HCT116 (cell line): ENCODE results near the gene ANKLE2. TPM values are rescaled to one million over a fixed set of nuclear protein-coding genes. Genes with fewer than 3 reads are reported as not detected.

Experiments
- ATAC-seq: fragments of 200-7000 bp; cut with Tn5 transposase; 2 replicates; pipeline ENCODE4 v1.9.1; 2020; ENCODE audit warnings: mild to moderate bottlenecking, moderate library complexity
- BruUV-seq: library from RNA; stranded (reverse); fragments of 400-500 nt; replicated peaks from 2 replicates; lab custom pipeline; 2021; lab: Mats Ljungman, UMichigan
- CTCF ChIA-PET: fragments of 300-600 bp; sonication (Branson Sonifier 250); formaldehyde crosslinking; loops from one replicate; lab custom pipeline; 2021; ENCODE audit warnings: antibody characterized with exemption; lab: Charles Lee
- POLR2A ChIA-PET: fragments of 300-600, 350-600 bp; sonication (Branson Sonifier 250); formaldehyde crosslinking; loops from one replicate; lab custom pipeline; 2021; ENCODE audit warnings: antibody characterized with exemption; lab: Charles Lee
- RAD21 ChIA-PET, 2 experiments: fragments of 300-600 bp; sonication (Branson Sonifier 250); formaldehyde crosslinking; loops; one replicate each; lab custom pipeline; 2023; ENCODE audit warnings: low total read pairs in 2 of 2; ENCODE audit not compliant: uncharacterized antibody in 2 of 2, unreplicated experiment in 2 of 2, low non-redundant PET in 1 of 2; lab: Charles Lee
- DNase-seq: peaks from one replicate; pipeline ENCODE4 v3.0.0-alpha.2; 2010; ENCODE audit warnings: low read depth, low spot score
- H2AFZ ChIP-seq: fragments of 200-600 bp; shearing (Covaris generic), sonication (generic); 2 replicates; pipeline ENCODE4 v1.6.1; 2017; ENCODE audit warnings: low read depth, mixed run types, mixed read lengths, antibody characterized with exemption, low read length; ENCODE audit not compliant: poor library complexity, severe bottlenecking
- H3K27ac ChIP-seq: 2 replicates; pipeline ENCODE4 v1.5.1; 2012; ENCODE audit warnings: low read depth, low read length
- H3K27me3 ChIP-seq: fragments of 200-600 bp; sonication (generic); 2 replicates; pipeline ENCODE4 v1.6.1; 2016; ENCODE audit warnings: mixed run types, low read length, mixed read lengths; ENCODE audit not compliant: insufficient read depth
- H3K36me3 ChIP-seq, 2 experiments: fragments of 200-500 bp in 1 of 2; fragments of 200-600 bp in 1 of 2; sonication (Bioruptor generic) in 1 of 2; sonication (generic) in 1 of 2; 2 replicates each; pipeline versions ENCODE4 v1.5.1 to v1.6.1; 2014 to 2016; ENCODE audit warnings: low read length in 2 of 2, inconsistent platforms in 1 of 2, mixed read lengths in 1 of 2, mixed run types in 1 of 2; ENCODE audit not compliant: insufficient read depth in 2 of 2, control insufficient read depth in 1 of 2
- H3K4me1 ChIP-seq, 2 experiments: fragments of 200-600 bp in 1 of 2; sonication (generic) in 1 of 2; 2 replicates each; pipeline versions ENCODE4 v1.5.1 to v1.6.1; 2012 to 2017; ENCODE audit warnings: low read length in 2 of 2, inconsistent platforms in 1 of 2, mild to moderate bottlenecking in 1 of 2, mixed read lengths in 1 of 2, mixed run types in 1 of 2, moderate library complexity in 1 of 2; ENCODE audit not compliant: insufficient read depth in 2 of 2, control insufficient read depth in 1 of 2
- H3K4me2 ChIP-seq: fragments of 200-600 bp; sonication (generic); 2 replicates; pipeline ENCODE4 v1.6.1; 2017; ENCODE audit warnings: mixed run types, low read length, mixed read lengths
- H3K4me3 ChIP-seq, 2 experiments: fragments of 200-600 bp in 1 of 2; sonication (generic) in 1 of 2; replicated peaks in 1 of 2; 2 replicates each; pipeline ENCODE4 v1.5.1; 2011 to 2016; ENCODE audit warnings: low read length in 2 of 2, control low read depth in 1 of 2, low read depth in 1 of 2, mild to moderate bottlenecking in 1 of 2, mixed read lengths in 1 of 2, mixed run types in 1 of 2
- H3K79me2 ChIP-seq: fragments of 200-600 bp; sonication (generic); 2 replicates; pipeline ENCODE4 v1.6.1; 2017; ENCODE audit warnings: mild to moderate bottlenecking, mixed run types, low read length, moderate library complexity, mixed read lengths; ENCODE audit not compliant: insufficient read depth
- H3K9ac ChIP-seq: fragments of 200-600 bp; sonication (generic); 2 replicates; pipeline ENCODE4 v1.6.1; 2016; ENCODE audit warnings: low read length, mixed read lengths
- H3K9me2 ChIP-seq: fragments of 200-600 bp; sonication (generic), shearing (Covaris generic); 2 replicates; pipeline ENCODE4 v1.6.1; 2017; ENCODE audit warnings: mixed run types, mild to moderate bottlenecking, moderate library complexity; ENCODE audit not compliant: insufficient read depth
- H3K9me3 ChIP-seq, 2 experiments: fragments of 200-500 bp in 1 of 2; fragments of 200-600 bp in 1 of 2; sonication (Bioruptor generic) in 1 of 2; sonication (generic) in 1 of 2; 2 replicates each; pipeline ENCODE4 v1.6.1; 2014 to 2017; ENCODE audit warnings: low read length in 2 of 2, mixed read lengths in 2 of 2, inconsistent platforms in 1 of 2, low read depth in 1 of 2, mild to moderate bottlenecking in 1 of 2, mixed run types in 1 of 2, moderate library complexity in 1 of 2; ENCODE audit not compliant: control insufficient read depth in 1 of 2, insufficient read depth in 1 of 2
- H4K20me1 ChIP-seq: fragments of 200-600 bp; sonication (generic), shearing (Covaris generic); 2 replicates; pipeline ENCODE4 v1.6.1; 2017; ENCODE audit warnings: mixed run types, mild to moderate bottlenecking, moderate library complexity; ENCODE audit not compliant: insufficient read depth
- ATF3 ChIP-seq: IDR thresholded peaks from 2 replicates; pipeline ENCODE4 v1.6.1; 2012
- CBX3 ChIP-seq: IDR thresholded peaks from 2 replicates; pipeline ENCODE4 v1.6.1; 2012; ENCODE audit warnings: low read depth
- EGR1 ChIP-seq: IDR thresholded peaks from 2 replicates; pipeline ENCODE4 v1.6.1; 2012; ENCODE audit warnings: low read depth
- EZH2 ChIP-seq: fragments of 200-600 bp; sonication (generic); IDR thresholded peaks from 2 replicates; pipeline ENCODE4 v1.6.1; 2017; ENCODE audit warnings: antibody characterized with exemption, mixed run types
- FOSL1 ChIP-seq: IDR thresholded peaks from 2 replicates; pipeline ENCODE4 v1.6.1; 2012; ENCODE audit warnings: low read depth
- MAX ChIP-seq: IDR thresholded peaks from 2 replicates; pipeline ENCODE4 v1.6.1; 2012
- POLR2A ChIP-seq: IDR thresholded peaks from 2 replicates; pipeline ENCODE4 v1.7.0; 2011; ENCODE audit warnings: borderline replicate concordance; ENCODE audit not compliant: insufficient read depth, insufficient read length; ENCODE audit errors: extremely low read depth
- POLR2AphosphoS5 ChIP-seq: IDR thresholded peaks from 2 replicates; pipeline ENCODE4 v1.6.1; 2011; ENCODE audit warnings: mild to moderate bottlenecking, low read depth, low read length, moderate library complexity
- RAD21 ChIP-seq: IDR thresholded peaks from 2 replicates; pipeline ENCODE4 v1.6.1; 2012; ENCODE audit warnings: low read depth, mild to moderate bottlenecking
- REST ChIP-seq: IDR thresholded peaks from 2 replicates; pipeline ENCODE4 v1.6.1; 2012; ENCODE audit warnings: low read depth
- SIN3A ChIP-seq: IDR thresholded peaks from 2 replicates; pipeline ENCODE4 v1.6.1; 2012; ENCODE audit warnings: low read depth
- SP1 ChIP-seq: IDR thresholded peaks from 2 replicates; pipeline ENCODE4 v1.6.1; 2012; ENCODE audit warnings: low read depth
- TCF7L2 ChIP-seq: IDR thresholded peaks from 2 replicates; pipeline ENCODE4 v1.7.0; 2011; ENCODE audit warnings: borderline replicate concordance, inconsistent platforms; ENCODE audit not compliant: insufficient read depth, insufficient read length; ENCODE audit errors: extremely low read depth
- YY1 ChIP-seq: IDR thresholded peaks from 2 replicates; pipeline ENCODE4 v1.6.1; 2011; ENCODE audit warnings: low read length, low read depth, moderate library complexity, mild to moderate bottlenecking; ENCODE audit not compliant: insufficient replicate concordance; ENCODE audit errors: extremely low read depth
- ZBTB33 ChIP-seq: IDR thresholded peaks from 2 replicates; pipeline ENCODE4 v1.6.1; 2011; ENCODE audit warnings: mild to moderate bottlenecking, low read length, moderate library complexity; ENCODE audit not compliant: insufficient replicate concordance; ENCODE audit errors: extremely low read depth
- ZFX ChIP-seq: fragments of 450-650 bp; IDR thresholded peaks from 2 replicates; pipeline ENCODE4 v1.6.1; 2017
- ZNF274 ChIP-seq: fragments of 200-500 bp; sonication (Bioruptor generic); IDR thresholded peaks from 2 replicates; pipeline ENCODE4 v1.6.1; 2014; ENCODE audit warnings: mild to moderate bottlenecking, low read depth, low read length, inconsistent platforms
- intact Hi-C: fragments of 100-400 bp; cut with micrococcal nuclease; formaldehyde crosslinking; loops from 2 replicates; pipeline ENCODE4 v1.10.0; 2022
- total RNA-seq: library from RNA; stranded (reverse); gene quantifications from one replicate; pipeline ENCODE4 v1.2.1, GENCODE V29; 2021; ENCODE audit not compliant: unreplicated experiment

ANKLE2 gene
- total RNA-seq, 1 experiment from 2014 or later, result 68.8 TPM

- CTCF ChIA-PET, result no interaction called here
- H3K9me3 ChIP-seq, result no peaks in the 10 kb centered on the region
Measured at GRCh38 chr12:132734206-132734605, 27.4 kb downstream of the ANKLE2 start.

GRCh38 chr12:132731574-132731973 is 30.1 kb downstream of the ANKLE2 start:
- H4K20me1 ChIP-seq, result no peaks in the 10 kb centered on the region
- H3K27me3 ChIP-seq, result no peaks in the 10 kb centered on the region
- DNase-seq, result no peak
- no TSS peak for BruUV-seq
- ChIA-PET CTCF (no interaction called here), POLR2A (no interaction called here), RAD21 (no interaction called here)
- peaks cover 42 to 53% of the 10 kb centered on the region in 2 experiments for H3K36me3 ChIP-seq
- H3K27ac ChIP-seq, result no peak overlapping the region
- intact Hi-C loops, result no loop called here
- no peak overlapping the region for H3K9ac ChIP-seq
- H3K9me2 ChIP-seq, result no peaks in the 10 kb centered on the region
- H3K4me1 ChIP-seq, result peaks cover 0 to 3% of the 10 kb centered on the region in 2 experiments; a peak in 1 of 4 replicates
- ATAC-seq, result no peak
- H3K4me3 ChIP-seq, result no peak overlapping the region
- H3K9me3 ChIP-seq, result no peaks in the 10 kb centered on the region
- H2AFZ ChIP-seq, result no peak overlapping the region
- no peak overlapping the region for H3K4me2 ChIP-seq
- 0 out of 2 replicates have a peak, but pooled peaks cover 9% of the 10 kb centered on the region for H3K79me2 ChIP-seq
- TF ChIP-seq CBX3 (no peak), POLR2A (no peak), POLR2AphosphoS5 (no peak), ATF3 (no peak), RAD21 (no peak), FOSL1 (no peak), MAX (no peak), SIN3A (no peak), TCF7L2 (no peak), ZNF274 (no peak), REST (no peak), EGR1 (no peak), ZBTB33 (no peak), SP1 (no peak), ZFX (no peak), EZH2 (no peak)

More at GRCh38 chr12:132734206-132734605, 27.4 kb downstream of the ANKLE2 start:
- no peak for DNase-seq
- H3K4me1 ChIP-seq, result peaks cover 0 to 3% of the 10 kb centered on the region in 2 experiments; a peak in 1 of 4 replicates
- POLR2A ChIA-PET, result no interaction called here
- 0 out of 2 replicates have a peak, but pooled peaks cover 5% of the 10 kb centered on the region for H3K79me2 ChIP-seq
- no peaks in the 10 kb centered on the region for H3K27me3 ChIP-seq
- H3K9me2 ChIP-seq, result no peaks in the 10 kb centered on the region
- H3K4me3 ChIP-seq, result no peak overlapping the region
- H3K27ac ChIP-seq, result no peak overlapping the region
- TF ChIP-seq YY1, result no peak
- intact Hi-C loops, result no loop called here
- ATAC-seq, result no peak
- no peak overlapping the region for H2AFZ ChIP-seq
- peaks cover 37 to 41% of the 10 kb centered on the region in 2 experiments for H3K36me3 ChIP-seq
- no peaks in the 10 kb centered on the region for H4K20me1 ChIP-seq
- no TSS peak for BruUV-seq
- no peak overlapping the region for H3K4me2 ChIP-seq
- RAD21 ChIA-PET, result no interaction called here
- H3K9ac ChIP-seq, result no peak overlapping the region
